NCI-H2081 (cell line): ENCODE measurements around the gene CDK17.
"Not testable (repeated sequence)": the region's sequence is repeated elsewhere in the genome, so short reads cannot be mapped to it uniquely, and the experiment has no call there.

ENCODE experiments used
- DNase-seq, 2 experiments: peaks; one replicate each; lab custom pipeline; 2025; lab: John Stamatoyannopoulos, UW

The CDK17 gene

DNA sequence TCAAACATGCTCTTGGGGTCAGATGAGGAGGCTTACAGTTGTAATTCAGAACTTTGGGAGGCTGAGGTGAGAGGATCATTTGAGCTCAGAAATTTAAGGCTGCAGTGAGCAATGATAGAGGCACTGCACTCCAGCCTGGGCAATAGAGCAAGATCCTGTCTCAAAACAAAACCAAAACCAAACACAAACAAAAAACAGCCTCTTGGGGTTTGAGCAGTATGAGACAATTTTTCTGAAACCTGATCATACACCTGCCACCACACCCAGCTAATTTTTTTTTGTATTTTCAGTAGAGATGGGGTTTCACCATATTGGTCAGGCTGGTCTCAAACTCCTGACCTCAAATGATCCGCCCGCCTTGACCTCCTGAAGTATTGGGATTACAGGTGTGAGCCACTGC is 17.4 kb upstream of the CDK17 start:
- not testable (repeated sequence) for DNase-seq

DNA sequence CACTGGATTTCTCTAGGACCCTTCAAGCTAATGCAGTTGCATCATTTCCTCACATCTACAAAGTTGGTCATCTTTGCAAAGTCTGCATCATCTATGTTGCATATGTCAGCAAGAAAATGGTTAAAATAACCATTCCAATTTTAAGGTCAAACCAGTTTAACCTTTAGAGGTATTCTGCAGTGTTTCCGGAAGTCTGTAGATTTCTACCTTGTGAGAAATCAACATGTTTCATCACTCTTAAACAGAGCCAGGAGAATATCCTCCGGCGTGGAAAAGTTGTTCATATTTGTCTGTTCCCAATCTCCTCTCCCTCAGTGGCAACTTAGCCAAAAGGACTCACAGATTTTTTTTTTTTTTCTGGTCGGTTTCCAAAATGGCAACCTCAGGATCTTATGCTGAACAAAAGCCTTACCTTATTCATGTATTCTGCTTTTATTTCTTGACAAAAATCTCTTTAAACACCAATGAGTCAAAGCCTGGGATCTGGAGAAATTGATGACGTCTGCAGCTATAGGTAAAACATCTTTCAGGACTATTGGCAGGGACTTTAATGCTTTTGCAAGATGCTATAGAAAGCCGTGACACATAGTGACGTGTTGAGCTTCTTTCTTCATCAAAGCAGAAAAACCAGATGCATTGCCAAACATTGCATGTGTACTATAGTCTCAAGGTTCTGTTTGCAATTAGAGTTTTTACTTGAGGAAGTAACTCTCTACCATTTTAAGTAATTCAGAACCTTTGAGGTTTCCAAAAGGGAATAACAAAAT is 16.0 kb upstream of the CDK17 start:
- no peak for DNase-seq

DNA sequence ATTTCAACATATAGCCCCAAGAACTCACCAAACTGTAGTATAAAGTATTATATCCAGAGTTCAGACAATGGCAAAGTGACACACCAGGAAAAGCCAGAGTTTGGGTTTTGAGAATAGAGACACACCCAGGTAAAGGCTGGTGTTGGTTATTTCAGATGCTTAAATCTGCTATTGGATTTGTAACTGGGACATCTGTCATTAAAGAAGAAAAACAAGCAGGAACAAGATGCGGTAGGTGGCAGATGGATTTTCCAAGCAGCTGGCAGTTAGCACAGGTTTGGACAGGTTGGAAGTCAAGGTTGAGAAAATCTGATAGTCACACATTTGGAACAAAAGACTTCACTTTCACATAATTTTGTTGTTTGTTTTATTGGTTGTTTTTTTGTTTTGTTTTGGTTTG is 14.4 kb upstream of the CDK17 start:
- no peak for DNase-seq

GRCh38 chr12:96412431-96412830 is 12.2 kb upstream of the CDK17 start:
- no peak for DNase-seq

- DNase-seq = no peak
Measured at GRCh38 chr12:96409731-96410130, 9.5 kb upstream of the CDK17 start.

DNA sequence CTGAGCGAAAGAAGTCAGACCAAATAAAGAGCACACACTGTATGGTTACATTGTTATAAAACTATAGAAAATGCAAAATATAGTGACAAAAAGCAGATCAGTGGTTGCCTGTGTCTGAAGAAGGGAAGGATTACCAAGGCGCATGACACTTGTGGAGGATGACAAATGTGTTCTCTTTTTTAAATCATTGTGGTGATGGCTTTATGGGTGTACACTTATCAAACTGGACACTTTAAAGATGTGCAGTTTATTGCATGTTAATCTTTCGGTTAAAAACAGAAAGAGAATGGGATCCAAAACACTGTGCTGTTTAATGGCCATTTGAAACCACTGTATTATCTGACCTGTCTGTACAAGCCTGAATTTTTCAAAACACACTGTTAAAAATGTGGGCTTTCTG is 8.8 kb upstream of the CDK17 start:
- no peak for DNase-seq

DNA sequence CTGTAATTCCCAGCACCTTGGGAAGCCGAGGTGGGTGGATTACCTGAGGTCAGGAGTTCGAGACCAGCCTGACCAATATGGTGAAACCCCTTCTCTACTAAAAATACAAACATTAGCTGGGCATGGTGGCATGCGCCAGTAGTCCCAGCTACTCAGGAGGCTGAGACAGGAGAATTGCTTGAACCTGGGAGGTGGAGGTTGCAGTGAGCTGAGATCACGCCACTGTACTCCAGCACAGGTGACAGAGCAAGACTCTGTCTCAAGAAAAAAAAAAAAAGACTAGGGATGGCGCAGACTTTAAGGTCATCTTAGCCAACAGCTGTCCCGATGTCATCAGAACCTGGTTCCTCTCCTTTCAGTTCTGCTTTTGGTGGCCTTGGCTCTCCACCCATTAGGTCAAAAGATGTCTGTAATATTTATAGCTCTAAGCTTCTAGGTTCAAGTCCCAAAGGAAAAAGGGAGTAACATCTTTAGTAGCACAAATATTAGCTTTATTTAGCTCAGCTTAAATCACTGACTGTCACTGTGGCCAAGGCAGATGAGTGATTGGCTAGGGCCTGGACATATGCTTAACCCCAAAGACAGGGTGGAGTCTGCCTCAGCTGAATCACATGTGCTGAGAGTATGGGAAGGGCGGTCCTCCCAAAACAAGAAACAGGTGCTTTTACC is 7.3 kb upstream of the CDK17 start:
- DNase-seq = not testable (repeated sequence)

DNA sequence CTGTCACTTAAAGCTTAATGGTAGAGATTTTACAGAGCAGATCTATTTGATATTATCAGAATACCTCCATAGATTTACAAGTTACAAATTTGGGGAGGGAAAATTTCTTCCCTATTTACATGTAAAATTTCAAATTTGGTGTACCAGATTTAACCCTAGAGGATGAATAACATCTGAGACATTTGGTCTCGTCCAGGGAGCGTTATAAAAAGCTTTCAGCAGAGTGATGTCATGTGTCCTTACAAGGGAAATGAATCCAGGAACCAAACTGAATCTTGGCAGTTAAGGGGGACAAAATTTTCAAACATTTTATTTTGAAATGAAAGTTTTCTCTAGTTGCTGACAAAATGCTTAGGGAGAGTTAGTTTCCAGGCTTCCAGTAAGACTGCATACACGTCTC is 4.5 kb upstream of the CDK17 start:
- DNase-seq = no peak

GRCh38 chr12:96403870-96404269 is 3.6 kb upstream of the CDK17 start:
- DNase-seq = no peak

DNA sequence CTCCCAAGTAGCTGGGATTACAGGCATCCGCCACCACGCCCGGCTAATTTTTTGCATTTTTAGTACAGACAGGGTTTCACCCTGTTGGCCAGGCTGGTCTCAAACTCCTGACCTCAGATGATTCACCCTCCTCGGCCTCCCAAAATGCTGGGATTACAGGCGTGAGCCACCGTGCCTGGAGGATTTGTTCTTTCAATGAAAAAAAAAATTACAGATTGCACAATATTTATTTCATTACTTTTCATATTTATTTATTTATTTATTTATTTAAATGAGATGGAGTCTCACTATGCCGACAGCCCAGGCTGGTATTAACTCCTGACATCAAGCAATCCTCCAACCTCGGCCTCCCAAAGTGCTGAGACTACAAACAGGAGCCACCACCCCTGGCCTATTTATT is 2.3 kb upstream of the CDK17 start:
- not testable (repeated sequence) for DNase-seq

DNA sequence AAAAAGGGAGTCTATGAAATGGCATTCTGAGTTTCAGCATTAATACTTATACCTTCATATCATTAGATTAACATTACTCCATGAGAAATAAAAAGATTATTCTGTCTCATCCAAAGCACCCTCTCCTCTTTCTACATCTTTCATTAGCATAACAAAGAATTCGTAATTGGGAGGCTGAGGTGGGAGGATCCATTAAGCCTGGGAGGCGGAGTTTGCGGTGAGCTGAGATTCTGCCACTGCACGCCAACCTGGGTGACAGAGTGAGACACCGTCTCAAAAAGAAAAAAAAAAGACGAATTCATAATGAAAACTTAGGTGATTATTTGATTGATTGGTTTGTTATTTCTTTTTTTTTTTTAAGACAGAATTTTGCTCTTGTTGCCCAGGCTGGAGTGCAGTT is 1.8 kb upstream of the CDK17 start:
- no peak for DNase-seq

DNA sequence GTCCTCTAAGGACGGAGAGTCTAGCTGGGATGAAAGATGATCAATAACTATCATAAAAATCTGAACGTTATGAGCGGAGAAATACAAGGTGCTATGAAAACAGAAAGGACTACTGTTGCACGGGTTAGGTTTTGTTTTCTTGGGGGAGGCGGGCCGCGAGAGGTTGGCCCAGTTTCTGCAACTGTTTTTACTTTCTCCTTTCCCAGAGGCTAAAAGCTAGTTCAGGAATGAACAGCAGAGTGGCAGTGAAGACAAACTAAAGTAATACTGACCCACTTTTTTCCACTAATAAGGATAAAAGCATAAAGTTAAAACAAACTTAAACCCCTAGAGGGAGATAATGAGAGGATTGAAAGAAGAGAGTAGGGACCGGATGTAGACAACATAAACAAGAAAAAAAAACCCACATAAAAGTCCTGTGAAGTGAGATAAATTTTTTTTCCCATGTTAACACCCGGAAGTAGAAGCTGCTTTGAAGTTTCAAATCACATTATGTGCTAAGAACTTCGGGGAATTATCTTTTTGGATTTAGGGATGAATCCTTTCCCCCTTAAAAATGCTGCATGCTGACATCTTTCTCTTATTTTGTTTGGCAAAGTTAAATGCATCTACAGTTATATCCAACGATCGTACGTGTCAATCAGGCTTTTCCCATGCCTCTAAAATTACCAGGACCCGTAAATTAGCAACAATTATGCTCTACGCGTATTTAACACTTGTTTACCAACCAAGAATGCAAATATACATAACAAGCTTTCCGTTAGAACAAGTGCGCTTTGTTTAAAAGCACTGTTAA is 1.0 kb upstream of the CDK17 start:
- DNase-seq = peak in 1 of 2 experiments; percentile 25

- peak in 1 of 2 experiments; percentile 47 for DNase-seq
Measured at GRCh38 chr12:96400631-96401075, 414 bp upstream of the CDK17 start.

GRCh38 chr12:96399120-96399918 is 920 bp downstream of the CDK17 start:
- DNase-seq = peak; percentile 23 to 65

DNA sequence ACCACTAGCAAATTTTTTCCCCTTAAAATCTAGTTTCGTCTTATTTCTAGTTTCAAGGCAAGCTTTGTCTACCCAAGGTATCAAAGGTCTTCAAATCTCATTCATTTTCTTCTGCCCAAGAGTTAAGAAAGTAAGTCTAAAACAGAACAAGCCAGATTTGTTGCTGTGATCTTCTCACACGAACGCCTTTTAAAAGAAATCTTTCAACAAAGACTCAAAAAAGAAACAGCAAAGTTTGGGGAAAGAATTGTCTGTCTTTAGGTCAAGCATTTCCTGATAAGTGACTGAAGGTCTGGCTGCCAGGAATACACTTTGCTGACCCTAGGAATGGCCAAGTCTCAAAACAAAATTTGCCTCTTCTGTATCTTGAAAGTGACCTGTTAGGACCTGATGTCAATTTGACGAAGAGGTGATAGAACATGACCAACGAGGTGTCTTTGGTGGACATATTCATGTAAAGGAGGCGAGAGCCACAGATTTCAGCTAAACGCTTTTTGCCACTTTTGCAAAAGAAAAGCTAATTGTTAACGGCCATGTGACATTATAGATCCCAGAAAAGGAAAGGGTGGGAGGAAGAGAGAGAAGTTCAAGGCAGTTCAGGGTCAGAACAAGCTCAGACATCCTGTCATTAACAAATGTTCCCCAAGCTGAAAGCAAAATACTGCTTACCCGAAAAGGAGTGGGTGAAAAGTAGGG is 1.7 kb downstream of the CDK17 start:
- DNase-seq = peak in 1 of 2 experiments; percentile 50

GRCh38 chr12:96397756-96398423 is 2.3 kb downstream of the CDK17 start:
- no peak for DNase-seq

DNA sequence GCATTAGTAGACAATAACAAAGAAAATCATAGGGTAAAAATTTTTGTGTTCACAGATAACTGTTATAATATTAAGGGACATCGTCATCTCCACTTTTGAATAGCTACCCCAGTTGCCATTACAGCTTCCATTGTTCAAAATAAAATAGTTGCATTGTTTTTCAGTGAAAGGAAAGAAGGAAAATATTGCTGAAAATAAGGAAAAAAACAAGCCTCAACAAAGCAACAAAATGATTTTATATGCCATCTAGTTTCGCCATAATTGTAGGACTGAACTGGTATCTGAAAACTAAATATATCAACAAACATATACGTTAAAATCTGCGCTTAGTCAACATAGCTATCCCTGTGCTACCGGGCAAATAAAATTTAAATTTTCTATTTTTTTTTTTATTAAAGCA is 3.3 kb downstream of the CDK17 start:
- DNase-seq = no peak

DNA sequence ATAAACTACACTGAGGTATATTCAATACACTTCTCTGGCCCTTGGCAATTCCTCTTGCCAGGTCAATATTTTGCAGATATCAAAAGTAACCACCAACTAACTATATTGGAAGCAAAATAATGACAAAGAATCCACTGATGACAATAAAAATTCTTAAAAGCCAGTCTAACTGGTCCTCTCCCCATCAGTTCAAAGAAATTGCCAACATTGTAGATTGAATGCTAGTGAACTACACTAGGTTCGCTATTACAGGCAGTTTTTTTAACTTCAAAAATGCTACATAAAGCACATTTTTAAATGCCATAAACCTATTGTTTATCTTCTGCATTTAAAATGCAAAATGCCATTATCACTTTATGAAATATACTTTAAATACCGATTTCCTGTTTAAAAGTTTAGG is 4.0 kb downstream of the CDK17 start:
- DNase-seq = no peak

DNA sequence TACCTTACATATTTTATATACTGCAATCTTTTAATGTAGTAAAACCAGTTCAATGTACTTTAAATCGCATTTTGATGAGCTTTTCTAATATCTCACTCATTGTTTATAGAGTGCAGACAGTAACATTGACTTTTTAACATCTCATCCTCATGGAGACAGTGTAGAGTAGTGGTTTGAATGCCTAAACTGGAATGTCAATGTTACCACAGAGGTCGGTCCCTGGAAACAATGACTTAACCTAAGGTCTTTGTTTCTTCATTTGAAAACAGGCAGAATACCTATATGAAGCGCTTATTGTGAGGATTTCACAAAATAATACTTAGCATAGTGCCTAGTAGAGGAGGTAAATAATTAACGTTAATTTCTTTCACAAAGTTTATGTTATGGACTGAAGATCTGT is 5.0 kb downstream of the CDK17 start:
- DNase-seq = no peak

- not testable (repeated sequence) for DNase-seq
Measured at GRCh38 chr12:96393229-96393628, 7.0 kb downstream of the CDK17 start.

GRCh38 chr12:96392397-96392796 is 7.8 kb downstream of the CDK17 start:
- no peak for DNase-seq
